DND-41 (cell line): ENCODE results near the gene RAB3GAP2.
"Not testable (repeated sequence)": the region's sequence is repeated elsewhere in the genome, so short reads cannot be mapped to it uniquely, and the experiment has no call there.

Source experiments
- ATAC-seq: fragments of 200-7000 bp; cut with Tn5 transposase; 3 replicates; pipeline ENCODE4 v1.9.1; 2021; ENCODE audit warnings: low read depth; ENCODE audit not compliant: insufficient read depth
- DNase-seq: peaks from one replicate; pipeline ENCODE4 v3.0.0-alpha.2; 2020
- H2AFZ ChIP-seq: 2 replicates; pipeline ENCODE4 v1.6.0; 2012; ENCODE audit warnings: low read depth, low read length
- H3K27ac ChIP-seq: 2 replicates; pipeline ENCODE4 v1.5.1; 2012; ENCODE audit warnings: low read length, inconsistent platforms
- H3K27me3 ChIP-seq: fragments of 200-600 bp; sonication (generic); 2 replicates; pipeline ENCODE4 v1.6.0; 2012; ENCODE audit warnings: low read length, mild to moderate bottlenecking, inconsistent platforms; ENCODE audit not compliant: insufficient read depth, poor library complexity
- H3K36me3 ChIP-seq: 2 replicates; pipeline ENCODE4 v1.5.1; 2012; ENCODE audit warnings: low read length, inconsistent platforms; ENCODE audit not compliant: insufficient read depth
- H3K4me1 ChIP-seq: 2 replicates; pipeline ENCODE4 v1.5.1; 2012; ENCODE audit warnings: mild to moderate bottlenecking, low read length; ENCODE audit not compliant: insufficient read depth
- H3K4me2 ChIP-seq: 2 replicates; pipeline ENCODE4 v1.6.0; 2012; ENCODE audit warnings: mild to moderate bottlenecking, moderate library complexity, low read length, inconsistent platforms; ENCODE audit not compliant: insufficient read depth
- H3K4me3 ChIP-seq, 2 experiments: fragments of 200-600 bp in 1 of 2; shearing (Covaris generic) in 1 of 2; 2 replicates each; pipeline ENCODE4 v1.5.1; 2012 to 2016; ENCODE audit warnings: inconsistent platforms in 2 of 2, low read length in 2 of 2, mild to moderate bottlenecking in 2 of 2, low read depth in 1 of 2, moderate library complexity in 1 of 2
- H3K79me2 ChIP-seq: 2 replicates; pipeline ENCODE4 v1.6.0; 2012; ENCODE audit warnings: low read length, inconsistent platforms; ENCODE audit not compliant: insufficient read depth
- H3K9ac ChIP-seq: 2 replicates; pipeline ENCODE4 v1.6.0; 2012; ENCODE audit warnings: low read depth, mild to moderate bottlenecking, inconsistent platforms, low read length, moderate library complexity
- H3K9me3 ChIP-seq: 2 replicates; pipeline ENCODE4 v1.5.1; 2012; ENCODE audit warnings: low read length, moderate library complexity, mild to moderate bottlenecking, inconsistent platforms; ENCODE audit not compliant: insufficient read depth, severe bottlenecking
- H4K20me1 ChIP-seq: 2 replicates; pipeline ENCODE4 v1.6.0; 2012; ENCODE audit warnings: low read length; ENCODE audit not compliant: insufficient read depth
- CTCF ChIP-seq: IDR thresholded peaks from 2 replicates; pipeline ENCODE4 v1.5.1; 2012; ENCODE audit warnings: borderline replicate concordance, low read length, moderate library complexity, mild to moderate bottlenecking; ENCODE audit not compliant: poor library complexity, severe bottlenecking; ENCODE audit errors: extremely low read depth
- EZH2 ChIP-seq: IDR thresholded peaks from 3 replicates; pipeline ENCODE4 v1.6.1; 2012; ENCODE audit warnings: borderline replicate concordance, low read depth, mild to moderate bottlenecking, moderate library complexity, low read length, inconsistent platforms; ENCODE audit not compliant: severe bottlenecking

The RAB3GAP2 gene

GRCh38 chr1:220239213-220239612, 33.0 kb downstream of the RAB3GAP2 start:
- Histone ChIP-seq H3K79me2 (peaks cover 51% of the 10 kb centered on the region), H3K27ac (no peak overlapping the region), H4K20me1 (peaks cover 2% of the 10 kb centered on the region; the same call in 1 of the 2 replicates)

GRCh38 chr1:220236278-220236677, 36.0 kb downstream of the RAB3GAP2 start:
- H4K20me1 ChIP-seq, H3K4me2 ChIP-seq, H3K4me3 ChIP-seq, H3K36me3 ChIP-seq, H3K27me3 ChIP-seq, DNase-seq, H3K27ac ChIP-seq, H3K9ac ChIP-seq, H3K4me1 ChIP-seq, H3K9me3 ChIP-seq, H2AFZ ChIP-seq, ATAC-seq: not testable (repeated sequence)
- peaks cover 30% of the 10 kb centered on the region for H3K79me2 ChIP-seq

More at GRCh38 chr1:220239213-220239612, 33.0 kb downstream of the RAB3GAP2 start:
- TF ChIP-seq CTCF (no peak), EZH2 (no peak)
- H3K9ac ChIP-seq = no peak overlapping the region
- H3K4me1 ChIP-seq = no peaks in the 10 kb centered on the region
- ATAC-seq = no peak
- no peaks in the 10 kb centered on the region for H3K9me3 ChIP-seq
- H3K27me3 ChIP-seq = no peaks in the 10 kb centered on the region
- H3K36me3 ChIP-seq = no peaks in the 10 kb centered on the region
- DNase-seq = no peak
- H3K4me3 ChIP-seq = no peak overlapping the region
- H3K4me2 ChIP-seq = no peak overlapping the region
- H2AFZ ChIP-seq = no peak overlapping the region

- Histone ChIP-seq H3K36me3 (peaks cover 9% of the 10 kb centered on the region; the same call in 1 of the 2 replicates), H3K9me3 (no peaks in the 10 kb centered on the region), H3K4me3 (no peak overlapping the region), H3K27me3 (no peaks in the 10 kb centered on the region), H3K9ac (no peak overlapping the region), H3K79me2 (peaks cover 22% of the 10 kb centered on the region), H3K4me2 (no peak overlapping the region), H4K20me1 (peaks cover 2% of the 10 kb centered on the region; the same call in 1 of the 2 replicates), H3K4me1 (no peaks in the 10 kb centered on the region), H2AFZ (no peak overlapping the region), H3K27ac (no peak overlapping the region)
- TF ChIP-seq EZH2 (no peak), CTCF (no peak)
- ATAC-seq = no peak
- DNase-seq = no peak
These were observed 36.8 kb downstream of the RAB3GAP2 start for GRCh38 chr1:220235462-220235861.

DNA sequence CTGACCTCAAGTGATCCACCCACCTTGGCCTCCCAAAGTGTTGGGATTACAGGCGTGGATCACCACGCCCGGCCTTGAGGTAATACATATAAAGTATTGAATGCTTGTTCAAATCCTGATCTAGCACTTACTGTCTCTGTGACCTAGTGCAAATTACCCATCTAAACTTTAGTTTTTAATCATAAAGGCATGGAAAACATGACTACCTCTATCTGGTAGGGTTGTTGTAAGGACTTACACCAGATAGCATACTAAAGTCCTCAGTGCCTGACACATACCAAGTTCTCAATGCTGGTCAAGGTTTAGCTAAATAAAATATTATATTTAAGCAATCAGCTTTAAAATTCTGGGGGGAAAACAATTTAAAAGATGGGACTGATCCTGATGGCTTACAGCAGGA, 38.3 kb downstream of the RAB3GAP2 start:
- no peak for DNase-seq
- Histone ChIP-seq H3K27me3 (no peaks in the 10 kb centered on the region), H3K36me3 (peaks cover 19% of the 10 kb centered on the region; the same call in 1 of the 2 replicates), H3K27ac (no peak overlapping the region), H3K9ac (no peak overlapping the region), H4K20me1 (no peaks in the 10 kb centered on the region), H3K4me3 (no peak overlapping the region), H3K9me3 (no peaks in the 10 kb centered on the region), H2AFZ (no peak overlapping the region), H3K79me2 (peaks cover 16% of the 10 kb centered on the region), H3K4me1 (no peaks in the 10 kb centered on the region), H3K4me2 (no peak overlapping the region)
- TF ChIP-seq CTCF = no peak
- no peak for TF ChIP-seq EZH2
- no peak for ATAC-seq
